Measurements from ENCODE around the gene PFDN6.

Gene PFDN6

GRCh38 chr6:33317419-33317668 is 27.9 kb downstream of the PFDN6 start:
- TF ChIP-seq ZFX (IDR thresholded peaks at IDR 0.05) (no peak), CTCF (conservative IDR thresholded peaks at IDR 0.05) (no peak)
- peak overlapping the region; percentile 73 for H3K27ac ChIP-seq

- H3K27ac ChIP-seq = peak within 1 kb of the TSS; percentile 73
- TF ChIP-seq ZFX (IDR thresholded peaks at IDR 0.05) (no peak), CTCF (conservative IDR thresholded peaks at IDR 0.05) (no peak)
These were observed 28.4 kb downstream of the PFDN6 start, which contains the start of gene ZBTB22 for GRCh38 chr6:33317669-33318425. Gene ZBTB22 (minus strand): TSS chr6:33317744. CDS start chr6:33316916, 828 bp downstream.

- no peak for TF ChIP-seq CTCF (conservative IDR thresholded peaks at IDR 0.05)
- no peak for TF ChIP-seq ZFX (IDR thresholded peaks at IDR 0.05)
- H3K27ac ChIP-seq = peak overlapping the region; percentile 73
These were observed 29.1 kb downstream of the PFDN6 start for GRCh38 chr6:33318426-33319073.

- TF ChIP-seq CTCF (conservative IDR thresholded peaks at IDR 0.05) (no peak), ZFX (IDR thresholded peaks at IDR 0.05) (no peak)
- H3K27ac ChIP-seq = peak overlapping the region; percentile 5; the same call in 1 of the 2 replicates
These were observed 30.5 kb downstream of the PFDN6 start for GRCh38 chr6:33319939-33320314.

- peak overlapping the region; percentile 5; the same call in 1 of the 2 replicates for H3K27ac ChIP-seq
- TF ChIP-seq CTCF (conservative IDR thresholded peaks at IDR 0.05) (no peak), ZFX (IDR thresholded peaks at IDR 0.05) (no peak)
These were observed 31.1 kb downstream of the PFDN6 start for GRCh38 chr6:33320315-33321181.

GRCh38 chr6:33321227-33321626 is 31.8 kb downstream of the PFDN6 start:
- TF ChIP-seq ZFX (IDR thresholded peaks at IDR 0.05) = no peak

GRCh38 chr6:33323623-33323948 is 34.2 kb downstream of the PFDN6 start:
- H3K27ac ChIP-seq = peak overlapping the region; percentile 85
- TF ChIP-seq ZFX (IDR thresholded peaks at IDR 0.05) = no peak
- no peak for TF ChIP-seq CTCF (conservative IDR thresholded peaks at IDR 0.05)

More at GRCh38 chr6:33321227-33321626, 31.8 kb downstream of the PFDN6 start:
- peak overlapping the region; percentile 85 for H3K27ac ChIP-seq
